CD4-positive, CD25-positive, alpha-beta regulatory T cell (primary cell): Measurements from ENCODE around the gene TSTD1. TPM values are rescaled to one million over a fixed set of nuclear protein-coding genes. Genes with fewer than 3 reads are reported as not detected.
"Not testable (repeated sequence)": the region's sequence is repeated elsewhere in the genome, so short reads cannot be mapped to it uniquely, and the experiment has no call there.

ENCODE experiments used
- ATAC-seq, 2 donors: fragments of 150-1000 bp; cut with Tn5 transposase; one replicate each; pipeline ENCODE4 v1.10.0; 2021; ENCODE audit warnings: low read depth in 2 of 2, moderate number of reproducible peaks in 2 of 2, moderate library complexity in 1 of 2
- DNase-seq, 3 donors: peaks; one replicate each; pipeline versions ENCODE4 v3.0.0 to v3.0.0-alpha.2; 2012 to 2022; ENCODE audit warnings: mixed read lengths in 1 of 3
- H3K27ac ChIP-seq: one replicate; pipeline ENCODE4 v1.7.0; 2013; ENCODE audit warnings: mild to moderate bottlenecking, low read length; ENCODE audit not compliant: insufficient read depth, poor library complexity, severe bottlenecking
- H3K27me3 ChIP-seq: one replicate; pipeline ENCODE4 v1.7.0; 2013; ENCODE audit warnings: low read length; ENCODE audit not compliant: control insufficient read depth, insufficient read depth
- H3K36me3 ChIP-seq: one replicate; pipeline ENCODE4 v1.7.0; 2013; ENCODE audit warnings: mild to moderate bottlenecking, low read length, moderate library complexity; ENCODE audit not compliant: control insufficient read depth, insufficient read depth
- H3K4me1 ChIP-seq: 2 replicates; pipeline ENCODE4 v1.7.0; 2013; ENCODE audit warnings: mild to moderate bottlenecking, low read length; ENCODE audit not compliant: insufficient read depth, control insufficient read depth, poor library complexity, severe bottlenecking
- H3K4me3 ChIP-seq: one replicate; pipeline ENCODE4 v1.7.0; 2013; ENCODE audit warnings: low read depth, mild to moderate bottlenecking, low read length, moderate library complexity
- H3K9me3 ChIP-seq, 2 experiments: 1 replicate in 1 of 2; 2 replicates in 1 of 2; pipeline ENCODE4 v1.7.0; 2013; ENCODE audit warnings: low read length in 2 of 2, mild to moderate bottlenecking in 1 of 2, moderate library complexity in 1 of 2; ENCODE audit not compliant: control insufficient read depth in 2 of 2
- H3K27ac Mint-ChIP-seq, 3 donors: one replicate each; pipeline ENCODE4 v1.8.0; 2020 to 2022; ENCODE audit warnings: mild to moderate bottlenecking in 3 of 3, mixed read lengths in 3 of 3, moderate library complexity in 2 of 3
- H3K27me3 Mint-ChIP-seq: one replicate; pipeline ENCODE4 v1.8.0; 2022; ENCODE audit warnings: mild to moderate bottlenecking, mixed read lengths
- H3K36me3 Mint-ChIP-seq: one replicate; pipeline ENCODE4 v1.8.0; 2020; ENCODE audit warnings: mixed read lengths
- H3K4me1 Mint-ChIP-seq, 4 donors: one replicate each; pipeline ENCODE4 v1.8.0; 2020 to 2022; ENCODE audit warnings: mixed read lengths in 4 of 4, mild to moderate bottlenecking in 1 of 4
- H3K4me3 Mint-ChIP-seq, 4 donors: one replicate each; pipeline ENCODE4 v1.8.0; 2020 to 2022; ENCODE audit warnings: mild to moderate bottlenecking in 4 of 4, mixed read lengths in 4 of 4, moderate library complexity in 3 of 4
- H3K9me3 Mint-ChIP-seq, 7 donors: one replicate each; pipeline ENCODE4 v1.8.0; 2020 to 2022; ENCODE audit warnings: mixed read lengths in 7 of 7, mild to moderate bottlenecking in 3 of 7, moderate library complexity in 2 of 7
- polyA plus RNA-seq, 4 donors: library from polyadenylated mRNA; unstranded; fragments of 300-500 nt; fragmentation: Illumina TruSeq; gene quantifications; one replicate each; pipeline ENCODE4 v1.2.3, GENCODE V29; 2021
- total RNA-seq: library from RNA; stranded (reverse); gene quantifications from one replicate; pipeline ENCODE4 v1.2.3, GENCODE V29; 2022

Gene TSTD1
- total and polyA plus RNA-seq, 5 donors from 2014 or later = 61.3 to 451 (median 421) TPM

- Histone ChIP-seq H3K27ac (no peak overlapping the region), H3K36me3 (peaks cover 17% of the 10 kb centered on the region), H3K27me3 (no peaks in the 10 kb centered on the region), H3K9me3 (no peaks in the 10 kb centered on the region), H3K4me3 (no peak overlapping the region), H3K4me1 (peaks cover 3% of the 10 kb centered on the region)
- ATAC-seq = peak; percentile 60 to 75
- peak; percentile 7 to 68 (median 48) for DNase-seq
- no peak overlapping the region for H3K4me3 Mint-ChIP-seq
- no peaks in the 10 kb centered on the region for H3K27me3 Mint-ChIP-seq
- peaks cover 5 to 8% (median 6%) of the 10 kb centered on the region in 4 donors for H3K4me1 Mint-ChIP-seq
- peaks cover 0 to 3% (median 0%) of the 10 kb centered on the region in 7 donors for H3K9me3 Mint-ChIP-seq
- H3K27ac Mint-ChIP-seq = peak overlapping the region; percentile 39 to 78 (median 51)
- peaks cover 25% of the 10 kb centered on the region for H3K36me3 Mint-ChIP-seq
Observed at GRCh38 chr1:160997323-160998038, 41.3 kb downstream of the TSTD1 start.

DNA sequence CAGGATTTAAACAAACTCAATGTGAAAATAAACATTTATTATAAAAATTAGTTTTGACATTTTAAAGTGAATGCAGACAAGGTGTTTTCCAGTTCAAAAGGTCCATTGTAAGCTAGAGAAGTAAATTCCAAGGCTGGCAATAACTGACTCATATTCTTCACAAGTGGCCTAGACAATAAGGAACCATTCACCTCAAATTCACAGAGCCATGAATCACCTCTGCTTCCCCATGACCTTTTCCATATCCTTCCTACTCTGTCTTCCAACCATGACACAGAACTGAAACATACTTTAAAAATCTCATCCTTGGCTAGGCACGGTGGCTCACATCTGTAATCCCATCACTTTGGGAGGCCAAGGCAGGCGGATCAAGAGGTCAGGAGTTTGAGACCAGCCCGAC, 42.6 kb downstream of the TSTD1 start:
- peaks cover 0 to 3% (median 0%) of the 10 kb centered on the region in 7 donors for H3K9me3 Mint-ChIP-seq
- DNase-seq = no peak
- no peak overlapping the region for H3K4me3 Mint-ChIP-seq
- H3K9me3 ChIP-seq = no peaks in the 10 kb centered on the region
- ATAC-seq = no peak
- H3K36me3 ChIP-seq = peaks cover 17% of the 10 kb centered on the region
- peaks cover 25% of the 10 kb centered on the region for H3K36me3 Mint-ChIP-seq
- no peaks in the 10 kb centered on the region for H3K27me3 Mint-ChIP-seq
- H3K4me3 ChIP-seq = no peak overlapping the region
- H3K4me1 ChIP-seq = peaks cover 3% of the 10 kb centered on the region
- no peak overlapping the region for H3K27ac ChIP-seq
- no peaks in the 10 kb centered on the region for H3K27me3 ChIP-seq
- H3K27ac Mint-ChIP-seq = no peak overlapping the region
- peaks cover 5 to 8% (median 6%) of the 10 kb centered on the region in 4 donors for H3K4me1 Mint-ChIP-seq

DNA sequence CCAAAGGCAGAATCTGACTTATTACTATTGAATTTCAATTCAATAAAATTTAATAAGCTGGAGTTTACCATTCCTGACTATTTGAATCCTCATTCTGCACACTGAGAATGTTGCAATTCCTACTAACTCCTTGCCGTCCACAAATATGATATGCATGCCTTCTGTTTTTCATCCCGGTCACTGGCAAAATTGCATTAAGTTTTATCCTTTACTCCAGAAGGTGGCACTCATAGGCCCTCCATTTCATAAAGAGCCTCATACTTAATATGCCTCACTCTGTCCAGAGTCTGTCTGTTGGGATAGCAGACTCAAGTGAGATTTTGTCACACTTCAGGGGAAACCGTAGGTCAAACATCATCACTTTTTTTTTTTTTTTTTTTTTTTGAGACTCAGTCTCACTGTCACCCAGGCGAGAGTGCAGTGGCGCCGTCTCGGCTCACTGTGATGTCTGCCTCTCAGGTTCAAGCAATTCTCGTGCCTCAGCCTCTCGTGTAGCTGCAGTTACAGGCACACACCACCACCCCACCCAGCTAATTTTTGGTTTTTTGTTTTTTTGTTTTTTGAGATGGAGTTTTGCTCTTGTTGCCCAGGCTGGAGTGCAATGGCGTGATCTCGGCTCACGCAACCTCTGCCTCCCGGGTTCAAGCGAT, 45.1 kb downstream of the TSTD1 start:
- H3K27ac ChIP-seq = no peak overlapping the region
- H3K27ac Mint-ChIP-seq = no peak overlapping the region
- ATAC-seq (no peak), DNase-seq (no peak)
- H3K9me3 Mint-ChIP-seq = peaks cover 0 to 1% (median 0%) of the 10 kb centered on the region in 7 donors
- H3K4me1 Mint-ChIP-seq = peaks cover 5 to 13% (median 9%) of the 10 kb centered on the region in 4 donors
- no peaks in the 10 kb centered on the region for H3K9me3 ChIP-seq
- peaks cover 6% of the 10 kb centered on the region for H3K27me3 Mint-ChIP-seq
- no peaks in the 10 kb centered on the region for H3K36me3 ChIP-seq
- H3K36me3 Mint-ChIP-seq = peaks cover 6% of the 10 kb centered on the region
- H3K4me1 ChIP-seq = peaks cover 6% of the 10 kb centered on the region
- no peaks in the 10 kb centered on the region for H3K27me3 ChIP-seq
- no peak overlapping the region for H3K4me3 ChIP-seq
- H3K4me3 Mint-ChIP-seq = peak overlapping the region in 1 of 4 donors; percentile 47

DNA sequence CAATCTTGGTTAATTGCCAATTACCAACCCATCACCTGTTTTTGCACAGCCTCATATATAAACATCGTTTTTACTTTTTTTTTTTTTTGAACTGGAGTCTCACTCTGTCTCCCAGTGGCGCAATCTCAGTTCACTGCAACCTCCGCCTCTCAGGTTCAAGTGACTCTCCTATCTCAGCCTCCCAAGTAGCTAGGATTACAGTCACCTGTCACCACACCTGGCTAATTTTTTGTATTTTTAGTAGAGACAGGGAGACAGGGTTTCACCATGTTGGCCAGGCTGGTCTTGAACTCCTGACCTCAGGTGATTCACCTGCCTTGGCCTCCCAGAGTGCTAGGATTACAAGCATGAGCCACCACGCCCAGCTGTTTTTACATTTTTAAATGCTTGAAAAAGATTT, 46.7 kb downstream of the TSTD1 start:
- H3K27ac ChIP-seq, H3K27me3 Mint-ChIP-seq, ATAC-seq, H3K4me1 ChIP-seq, H3K9me3 ChIP-seq, H3K9me3 Mint-ChIP-seq, H3K27ac Mint-ChIP-seq, H3K4me3 ChIP-seq, H3K27me3 ChIP-seq, H3K4me1 Mint-ChIP-seq, DNase-seq, H3K36me3 ChIP-seq, H3K36me3 Mint-ChIP-seq, H3K4me3 Mint-ChIP-seq: not testable (repeated sequence)

Other genes with a start within 250 kb of the TSTD1 start
- gene LY9, start 242.8 kb downstream of the TSTD1 start, total RNA-seq = 105 TPM
- 100 to 1,000 TPM; 124 to 147 (median 131) TPM for gene LY9, start 242.8 kb downstream of the TSTD1 start, polyA plus RNA-seq
- 0.47 TPM for gene CD244, start 176.1 kb downstream of the TSTD1 start, total RNA-seq
- gene CD244, start 176.1 kb downstream of the TSTD1 start, polyA plus RNA-seq = under 1 TPM; 0.26 to 0.63 (median 0.43) TPM
- gene ITLN1, start 153.8 kb downstream of the TSTD1 start, total RNA-seq = not detected
- not detected for gene ITLN1, start 153.8 kb downstream of the TSTD1 start, polyA plus RNA-seq
- gene ITLN2, start 84.2 kb downstream of the TSTD1 start, total RNA-seq = not detected
- gene ITLN2, start 84.2 kb downstream of the TSTD1 start, polyA plus RNA-seq = not detected
- 18.4 TPM for gene F11R, start 17.8 kb downstream of the TSTD1 start, total RNA-seq
- gene F11R, start 17.8 kb downstream of the TSTD1 start, polyA plus RNA-seq = 10 to 100 TPM in 1 of 4 donors, 1 to 10 TPM in 3; 6.3 to 11.2 (median 7.9) TPM
- 102 TPM for gene USF1, start 7.0 kb upstream of the TSTD1 start, total RNA-seq
- 1 to 10 TPM; 4.2 to 8.1 (median 6.1) TPM for gene USF1, start 7.0 kb upstream of the TSTD1 start, polyA plus RNA-seq
- gene ARHGAP30, start 30.9 kb upstream of the TSTD1 start, total RNA-seq = 204 TPM
- gene ARHGAP30, start 30.9 kb upstream of the TSTD1 start, polyA plus RNA-seq = 100 to 1,000 TPM; 144 to 159 (median 151) TPM
- not detected for gene NECTIN4, start 50.6 kb upstream of the TSTD1 start, total RNA-seq
- under 1 TPM in 1 of 4 donors, not detected in 3; 0.05 TPM for gene NECTIN4, start 50.6 kb upstream of the TSTD1 start, polyA plus RNA-seq
- not detected for gene KLHDC9, start 59.4 kb upstream of the TSTD1 start, total RNA-seq
- gene KLHDC9, start 59.4 kb upstream of the TSTD1 start, polyA plus RNA-seq = under 1 TPM in 2 of 4 donors, not detected in 2; 0.28 to 0.46 TPM
- 48.0 TPM for gene PFDN2, start 79.1 kb upstream of the TSTD1 start, total RNA-seq
- 100 to 1,000 TPM in 2 of 4 donors, 10 to 100 TPM in 2; 90.9 to 109 (median 98.6) TPM for gene PFDN2, start 79.1 kb upstream of the TSTD1 start, polyA plus RNA-seq
- gene NIT1, start 79.1 kb upstream of the TSTD1 start, total RNA-seq = 28.2 TPM
- 10 to 100 TPM; 21.1 to 24.5 (median 22.2) TPM for gene NIT1, start 79.1 kb upstream of the TSTD1 start, polyA plus RNA-seq
- gene DEDD, start 93.7 kb upstream of the TSTD1 start, total RNA-seq = 40.9 TPM
- gene DEDD, start 93.7 kb upstream of the TSTD1 start, polyA plus RNA-seq = 10 to 100 TPM; 39.5 to 46.4 (median 41.8) TPM
- 115 TPM for gene UFC1, start 115.0 kb upstream of the TSTD1 start, total RNA-seq
- 100 to 1,000 TPM; 147 to 188 (median 171) TPM for gene UFC1, start 115.0 kb upstream of the TSTD1 start, polyA plus RNA-seq
- 36.9 TPM for gene USP21, start 120.5 kb upstream of the TSTD1 start, total RNA-seq
- 10 to 100 TPM; 18.8 to 27.0 (median 22.1) TPM for gene USP21, start 120.5 kb upstream of the TSTD1 start, polyA plus RNA-seq
- 45.3 TPM for gene PPOX, start 127.5 kb upstream of the TSTD1 start, total RNA-seq
- 10 to 100 TPM; 18.0 to 32.9 (median 22.3) TPM for gene PPOX, start 127.5 kb upstream of the TSTD1 start, polyA plus RNA-seq
- gene B4GALT3, start 138.5 kb upstream of the TSTD1 start, total RNA-seq = 68.1 TPM
- 100 to 1,000 TPM in 1 of 4 donors, 10 to 100 TPM in 3; 75.6 to 104 (median 84.9) TPM for gene B4GALT3, start 138.5 kb upstream of the TSTD1 start, polyA plus RNA-seq
- 5.3 TPM for gene ADAMTS4, start 160.1 kb upstream of the TSTD1 start, total RNA-seq
- gene ADAMTS4, start 160.1 kb upstream of the TSTD1 start, polyA plus RNA-seq = 1 to 10 TPM in 1 of 4 donors, under 1 TPM in 2, not detected in 1; 0.36 to 1.4 (median 0.37) TPM
- 67.5 TPM for gene NDUFS2, start 163.4 kb upstream of the TSTD1 start, total RNA-seq
- gene NDUFS2, start 163.4 kb upstream of the TSTD1 start, polyA plus RNA-seq = 100 to 1,000 TPM; 107 to 128 (median 117) TPM
- gene FCER1G, start 176.3 kb upstream of the TSTD1 start, total RNA-seq = 2.9 TPM
- gene FCER1G, start 176.3 kb upstream of the TSTD1 start, polyA plus RNA-seq = 100 to 1,000 TPM in 2 of 4 donors, 10 to 100 TPM in 2; 48.4 to 121 (median 101) TPM
- gene APOA2, start 184.7 kb upstream of the TSTD1 start, total RNA-seq = not detected
- not detected for gene APOA2, start 184.7 kb upstream of the TSTD1 start, polyA plus RNA-seq
- gene TOMM40L, start 187.1 kb upstream of the TSTD1 start, total RNA-seq = 8.6 TPM
- gene TOMM40L, start 187.1 kb upstream of the TSTD1 start, polyA plus RNA-seq = 1 to 10 TPM; 5.3 to 7.1 (median 6.0) TPM
- gene NR1I3, start 199.2 kb upstream of the TSTD1 start, total RNA-seq = not detected
- gene NR1I3, start 199.2 kb upstream of the TSTD1 start, polyA plus RNA-seq = under 1 TPM in 1 of 4 donors, not detected in 3; 0.21 TPM
- gene PCP4L1, start 219.8 kb upstream of the TSTD1 start, total RNA-seq = not detected
- gene PCP4L1, start 219.8 kb upstream of the TSTD1 start, polyA plus RNA-seq = under 1 TPM in 1 of 4 donors, not detected in 3; 0.38 TPM